Measurements from ENCODE around the gene ATXN2.

The ATXN2 gene

DNA sequence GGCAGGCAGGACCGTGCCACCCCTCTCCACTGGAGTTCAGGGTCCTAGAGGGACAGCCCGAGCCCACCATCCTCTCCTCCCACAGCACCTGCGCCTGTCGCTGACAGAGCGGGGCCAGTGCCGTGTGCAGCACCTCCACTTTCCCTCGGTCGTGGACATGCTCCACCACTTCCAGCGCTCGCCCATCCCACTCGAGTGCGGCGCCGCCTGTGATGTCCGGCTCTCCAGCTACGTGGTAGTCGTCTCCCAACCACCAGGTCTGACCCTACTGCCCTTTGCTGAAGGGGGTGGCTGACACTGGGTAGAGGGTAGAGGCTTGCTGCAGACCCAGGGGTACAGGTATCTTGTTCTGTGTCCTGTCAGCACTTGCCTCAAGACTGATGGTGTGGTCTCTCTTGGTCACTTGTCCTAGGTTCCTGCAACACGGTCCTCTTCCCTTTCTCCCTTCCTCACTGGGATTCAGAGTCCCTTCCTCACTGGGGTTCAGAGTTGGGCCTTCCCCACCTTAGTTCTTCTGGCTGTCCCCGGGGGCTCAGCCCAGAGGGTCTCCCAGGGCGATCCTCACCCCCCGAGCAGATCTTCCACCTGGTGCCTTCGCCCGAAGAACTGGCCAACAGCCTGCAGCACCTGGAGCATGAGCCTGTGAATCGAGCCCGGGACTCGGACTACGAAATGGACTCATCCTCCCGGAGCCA lies 151.4 kb downstream of the ATXN2 start:
- no peak for DNase-seq

DNA sequence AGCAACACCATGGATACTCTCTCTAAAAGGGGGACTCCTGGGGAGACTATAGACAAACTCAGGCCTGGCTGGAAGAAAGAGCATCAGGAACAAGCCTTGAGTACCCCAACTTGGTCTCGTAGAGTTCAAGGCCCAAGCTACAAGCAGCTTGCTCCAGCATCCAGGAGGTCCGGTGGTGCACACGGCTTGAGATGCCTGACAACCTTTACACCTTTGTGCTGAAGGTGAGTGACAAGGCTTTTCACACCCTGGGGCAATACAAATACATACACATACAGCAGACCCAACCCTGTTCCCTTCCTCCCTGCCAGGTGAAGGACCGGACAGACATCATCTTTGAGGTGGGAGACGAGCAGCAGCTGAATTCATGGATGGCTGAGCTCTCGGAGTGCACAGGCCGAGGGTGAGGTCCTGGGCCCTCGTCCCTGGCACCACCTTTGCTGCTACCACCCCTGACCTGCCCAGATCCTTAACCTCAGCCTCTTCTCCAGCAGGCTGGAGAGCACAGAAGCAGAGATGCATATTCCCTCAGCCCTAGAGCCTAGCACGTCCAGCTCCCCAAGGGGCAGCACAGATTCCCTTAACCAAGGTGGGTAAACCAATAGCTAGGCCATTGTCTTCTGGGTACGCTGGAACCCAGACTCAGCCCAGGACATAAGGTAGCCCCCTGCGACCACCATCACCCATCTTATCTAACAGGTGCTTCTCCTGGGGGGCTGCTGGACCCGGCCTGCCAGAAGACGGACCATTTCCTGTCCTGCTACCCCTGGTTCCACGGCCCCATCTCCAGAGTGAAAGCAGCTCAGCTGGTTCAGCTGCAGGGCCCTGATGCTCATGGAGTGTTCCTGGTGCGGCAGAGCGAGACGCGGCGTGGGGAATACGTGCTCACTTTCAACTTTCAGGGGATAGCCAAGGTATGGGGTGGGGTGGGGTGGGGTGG lies 152.2 kb downstream of the ATXN2 start:
- no peak for DNase-seq

DNA sequence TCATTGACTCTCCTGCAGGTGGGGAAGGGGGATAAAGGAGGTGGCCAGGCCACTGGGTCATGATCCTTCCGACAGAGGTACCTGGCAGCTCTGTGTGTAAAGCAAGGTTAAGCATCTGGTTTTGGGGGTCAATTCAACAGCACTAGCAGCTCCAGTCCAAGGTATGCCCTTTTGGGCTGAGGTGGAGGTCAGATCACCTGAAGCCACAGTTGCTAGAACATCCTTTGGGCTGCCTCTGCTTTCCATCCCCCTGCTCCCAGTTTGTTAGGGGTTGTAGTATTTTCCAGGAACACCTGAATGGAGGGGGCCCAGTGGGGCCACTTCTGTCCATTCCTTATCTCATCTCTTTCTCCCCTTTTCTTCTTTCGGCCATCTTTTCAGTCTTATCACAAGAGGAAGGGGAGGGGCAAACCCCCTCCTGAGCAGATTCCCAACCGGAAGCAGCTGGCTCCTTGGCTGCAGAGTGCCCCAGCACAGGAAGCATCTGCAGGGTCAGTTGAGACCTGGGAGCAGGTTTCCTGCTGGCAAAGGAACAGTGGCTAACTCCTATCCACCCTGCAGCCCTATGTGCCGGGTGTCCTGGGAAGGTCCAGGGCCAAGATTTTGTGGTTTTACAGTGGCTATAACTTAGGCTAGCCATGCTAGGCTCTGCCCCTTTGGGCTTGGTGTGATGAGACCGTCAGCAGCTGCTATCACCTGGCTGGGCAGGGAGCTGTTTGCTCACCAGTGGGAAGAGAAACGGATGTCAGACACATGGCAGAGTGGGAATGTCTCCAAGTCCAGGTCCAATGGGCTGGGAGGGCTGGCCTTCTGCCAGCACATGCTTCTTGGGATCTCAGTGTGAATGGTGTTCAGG lies 153.2 kb downstream of the ATXN2 start:
- no peak for DNase-seq

DNA sequence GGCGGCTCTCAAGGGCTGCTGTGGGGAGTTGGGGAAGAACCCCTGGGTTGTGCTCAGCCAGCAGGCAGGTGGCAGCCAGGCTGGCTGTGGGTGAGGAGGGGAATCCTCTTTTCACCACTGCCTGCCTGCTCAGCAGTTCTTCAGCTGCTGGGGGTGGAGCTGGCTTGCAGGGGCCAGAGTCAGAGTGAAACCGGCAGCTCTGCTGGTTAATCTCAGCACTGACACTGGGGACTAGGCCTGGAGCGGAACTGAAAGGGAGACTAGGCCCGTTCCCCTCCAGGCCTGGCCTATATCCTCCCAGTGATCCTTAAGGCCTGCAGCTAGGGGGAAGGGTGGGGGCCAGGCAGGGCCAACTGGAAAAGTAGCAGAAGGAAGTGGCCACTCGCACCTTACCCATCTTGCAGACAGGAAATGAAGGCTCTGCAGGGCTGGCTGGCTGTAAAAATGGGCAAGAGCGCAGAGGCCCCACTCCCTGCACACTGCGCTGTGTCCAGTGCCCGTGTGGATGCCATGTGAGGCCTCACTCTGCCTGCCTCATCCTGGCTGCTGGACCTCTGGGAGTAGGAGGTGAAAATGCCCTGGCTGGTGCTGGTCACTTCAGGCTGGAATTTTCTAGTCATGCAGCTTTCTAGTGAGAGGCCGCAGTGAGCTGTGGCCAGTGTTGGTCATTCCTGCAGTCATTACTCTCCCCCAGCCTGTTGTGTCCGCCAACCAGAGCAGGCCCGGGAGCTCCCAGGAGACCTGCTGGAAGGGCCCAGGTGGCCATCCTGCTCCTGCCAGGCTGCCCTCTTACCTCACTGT lies 154.0 kb downstream of the ATXN2 start:
- no peak for DNase-seq

DNA sequence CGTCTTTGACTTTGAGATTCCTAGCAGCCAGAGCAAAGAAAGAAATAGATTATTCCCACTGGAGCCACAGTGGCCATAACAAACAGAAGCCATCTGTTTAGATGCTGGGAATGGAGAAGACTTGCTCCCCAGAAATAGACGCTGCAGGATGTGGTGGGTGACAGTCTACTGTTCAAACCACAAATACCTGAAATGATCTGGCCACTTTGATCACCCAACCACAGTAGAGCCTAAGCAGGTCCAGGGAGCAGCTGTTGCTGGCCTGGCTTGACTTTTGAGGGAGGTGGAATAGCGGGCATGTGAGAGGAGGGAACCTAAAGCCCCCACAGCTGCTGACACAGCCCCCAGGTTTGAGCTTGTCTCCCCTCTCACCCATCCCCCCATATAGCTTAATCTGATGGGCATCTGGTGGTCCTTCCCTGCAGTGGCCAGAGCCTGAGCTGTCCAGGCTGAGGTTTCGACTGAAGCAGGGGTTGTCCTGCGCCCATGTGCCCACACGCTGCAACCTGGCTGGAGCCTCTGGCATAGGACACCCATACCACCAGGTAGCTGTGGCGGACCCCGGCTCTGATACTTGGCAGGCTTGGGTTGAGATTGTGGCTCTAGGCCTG lies 154.7 kb downstream of the ATXN2 start:
- DNase-seq: no peak

DNA sequence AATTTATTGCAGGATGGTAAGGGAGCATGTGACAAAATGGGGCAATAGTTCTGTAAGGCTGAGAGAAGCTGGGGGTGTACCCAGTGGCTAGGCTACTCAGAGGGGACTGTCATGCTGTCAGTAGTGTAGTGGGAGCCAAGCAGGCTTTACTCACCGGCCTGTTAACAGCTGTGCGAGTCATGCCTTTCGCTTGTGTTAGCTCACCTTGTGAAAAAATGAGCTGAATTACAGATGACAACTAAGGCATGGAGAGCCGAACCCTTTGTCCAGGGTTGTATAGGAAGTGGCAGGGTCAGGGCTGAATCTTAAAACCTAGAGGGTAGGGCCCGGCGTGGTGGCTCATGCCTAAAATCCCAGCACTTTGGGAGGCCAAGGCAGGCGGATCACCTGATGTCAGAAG lies 155.5 kb downstream of the ATXN2 start:
- DNase-seq: no peak

DNA sequence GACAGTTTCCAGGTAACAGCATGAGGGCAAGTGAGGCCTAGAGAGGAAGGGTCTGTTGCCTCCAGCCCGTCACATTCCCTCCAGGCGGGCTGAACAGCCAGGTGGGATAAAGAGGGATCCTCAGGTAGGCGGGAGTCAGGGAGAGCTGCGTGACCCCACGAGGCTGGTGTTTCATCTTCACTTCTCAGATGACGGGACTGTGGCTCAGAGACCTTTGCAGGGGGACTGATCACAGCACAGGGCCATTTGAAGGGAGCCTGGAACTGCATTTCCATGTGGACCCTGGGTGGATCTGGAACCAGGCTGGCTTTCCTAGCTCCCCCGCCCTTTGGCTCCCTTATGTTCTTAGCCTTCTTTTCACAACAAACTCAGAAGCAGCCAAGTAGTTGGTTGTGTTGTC lies 156.0 kb downstream of the ATXN2 start:
- DNase-seq: no peak

DNA sequence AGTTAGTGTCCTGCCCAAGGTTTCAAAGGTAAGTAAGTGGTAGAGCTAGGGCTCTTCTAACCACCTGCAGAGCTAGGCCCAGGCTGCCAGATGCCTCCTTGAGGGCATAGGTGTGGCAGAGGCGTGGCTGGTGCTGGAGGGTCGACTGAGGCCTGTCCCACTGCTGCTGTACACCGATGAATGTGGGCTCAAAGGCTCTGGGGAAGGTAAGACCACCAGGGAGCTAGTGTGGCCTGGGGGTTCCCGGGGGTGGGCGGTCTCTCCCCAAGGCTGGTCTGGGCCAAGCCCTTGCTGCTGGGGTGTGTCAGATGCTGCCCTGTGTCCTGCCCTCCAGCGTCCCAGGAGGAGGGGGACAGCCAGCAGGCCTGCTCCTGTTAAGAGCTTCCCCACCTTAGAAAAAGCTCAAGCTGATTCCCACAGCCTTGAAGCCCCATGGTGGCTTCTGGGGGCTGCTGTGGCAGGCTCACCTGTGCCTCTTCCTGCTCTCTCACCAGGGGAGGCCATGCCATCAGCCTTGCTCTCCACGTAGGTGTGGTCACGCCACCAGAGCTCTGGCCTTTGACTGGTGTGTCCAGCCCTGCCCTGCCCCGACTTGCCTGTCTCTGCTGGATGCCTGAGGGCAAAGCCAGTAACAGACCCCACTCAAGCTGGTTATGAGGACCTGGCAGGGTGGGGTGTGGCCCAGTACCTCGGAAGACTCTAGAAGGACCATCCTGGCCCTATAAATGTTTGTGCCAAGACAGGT lies 156.6 kb downstream of the ATXN2 start:
- DNase-seq: no peak

DNA sequence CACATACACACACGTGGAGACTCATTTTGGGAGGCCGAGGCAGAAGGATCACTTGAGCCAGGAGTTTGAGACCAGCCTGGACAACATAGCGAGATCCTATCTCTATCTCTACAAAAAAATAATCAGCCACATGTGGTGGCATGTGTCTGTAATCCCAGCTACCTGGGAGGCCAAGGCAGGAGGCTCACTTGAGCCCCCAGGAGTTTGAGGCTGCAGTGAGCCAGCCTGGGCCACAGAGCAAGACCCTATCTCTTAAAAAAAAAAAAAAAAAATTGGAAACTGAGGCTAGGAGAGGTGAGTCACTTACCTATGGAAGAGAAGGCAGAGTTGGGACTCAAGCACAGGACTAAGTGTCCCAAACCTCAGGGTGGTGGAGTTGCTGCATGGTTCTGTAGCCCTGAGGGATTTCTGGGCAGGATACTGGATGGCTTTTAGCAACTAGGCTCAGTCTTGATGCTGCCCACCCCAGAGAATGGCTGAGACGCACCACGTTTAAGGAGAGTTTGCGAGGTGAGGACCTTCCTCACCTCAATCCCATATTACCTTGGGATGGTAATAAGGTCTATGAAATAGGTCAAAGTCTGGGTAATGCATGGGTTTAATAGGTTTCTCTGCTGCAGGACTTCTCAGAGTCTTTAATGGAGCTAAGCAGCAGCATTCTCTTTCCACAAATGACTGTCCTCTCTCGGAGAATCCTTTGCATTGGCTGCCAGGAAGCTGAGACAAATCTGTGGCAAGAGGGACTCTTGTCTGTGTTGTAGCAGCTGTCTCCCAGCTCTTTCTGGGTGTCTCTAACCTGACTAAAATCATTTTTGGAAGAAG lies 157.8 kb downstream of the ATXN2 start:
- DNase-seq: no peak

DNA sequence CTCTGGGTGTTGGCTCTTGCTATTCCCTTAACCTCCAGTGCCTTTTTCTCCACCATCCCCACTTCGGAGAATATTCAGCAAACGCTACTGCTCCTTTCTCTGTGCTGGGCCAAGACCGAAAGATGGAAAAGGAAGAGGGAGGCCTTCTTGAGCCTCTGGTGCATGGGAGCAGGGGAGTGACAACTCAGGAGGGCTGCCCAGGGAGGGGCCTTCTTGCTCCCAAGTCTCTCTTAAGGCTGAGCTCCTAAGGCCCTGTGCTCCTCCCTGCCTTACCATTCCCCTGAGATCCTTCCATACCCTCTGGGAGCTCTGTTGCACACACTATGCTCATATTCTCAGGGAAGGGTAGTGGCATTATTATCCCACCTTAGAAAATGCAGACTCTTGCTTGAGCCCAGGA lies 158.5 kb downstream of the ATXN2 start:
- no peak for DNase-seq

DNA sequence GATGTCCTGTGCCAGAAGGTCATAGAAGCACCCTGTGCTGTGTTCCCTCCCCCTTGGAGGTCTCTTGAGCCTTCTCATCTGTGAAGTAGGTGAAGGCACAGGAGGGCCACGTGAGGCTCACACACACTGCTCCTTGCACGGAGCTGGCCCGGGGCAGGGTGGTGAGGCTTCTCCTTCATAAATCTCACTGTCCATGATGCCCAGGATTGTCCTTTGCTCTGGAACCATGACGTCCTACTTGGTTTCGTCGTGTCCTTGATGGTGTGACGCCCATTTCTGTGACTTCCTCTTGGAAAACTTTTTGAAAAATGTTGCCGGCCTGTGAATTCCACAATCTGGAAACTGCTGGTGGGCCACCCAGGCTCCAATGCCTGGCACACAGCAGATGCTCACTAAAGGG lies 159.0 kb downstream of the ATXN2 start:
- no peak for DNase-seq

DNA sequence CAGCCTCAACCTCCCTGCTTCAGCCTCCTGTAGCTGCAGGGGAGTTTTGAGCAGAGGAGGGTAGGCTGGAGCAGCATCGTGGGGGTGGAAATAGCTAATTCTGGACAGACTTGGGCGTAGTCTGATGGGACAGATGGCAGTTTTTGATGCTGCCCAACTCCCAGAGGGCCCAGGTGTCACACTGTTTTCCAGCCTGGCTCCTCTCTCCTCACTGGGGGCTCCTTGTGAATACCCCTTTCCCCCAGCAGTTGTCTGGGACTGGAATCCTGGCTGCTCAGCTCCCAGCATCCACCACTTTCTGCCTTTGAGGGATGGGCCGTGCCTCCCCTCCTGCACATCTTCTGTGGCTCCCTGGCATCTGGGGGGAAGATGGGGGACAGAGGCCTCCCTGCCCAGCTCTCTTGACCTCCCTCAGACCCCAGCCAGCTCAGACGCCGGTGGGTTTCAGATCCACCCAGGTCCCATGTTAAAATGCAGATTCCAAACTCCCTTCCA lies 159.4 kb downstream of the ATXN2 start:
- DNase-seq: no peak

DNA sequence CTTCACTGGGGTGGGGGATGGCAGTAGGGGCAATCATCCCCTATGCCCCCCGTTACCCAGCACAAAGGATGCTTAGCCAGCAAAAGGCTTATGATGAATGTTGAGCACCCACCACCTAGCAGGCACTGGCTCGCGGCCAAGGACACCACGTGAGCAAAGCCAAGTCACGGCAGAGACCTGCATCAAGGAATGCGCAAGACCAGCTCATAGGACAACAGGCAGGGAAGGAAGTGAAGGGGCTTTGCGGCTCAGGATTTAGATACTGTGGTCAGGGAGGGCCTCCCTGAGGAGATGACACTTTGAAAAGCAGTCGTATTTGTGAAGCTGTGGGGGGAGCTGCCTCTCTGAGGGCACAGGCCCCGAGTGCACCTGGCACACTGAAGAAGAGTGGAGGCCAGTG lies 160.6 kb downstream of the ATXN2 start:
- no peak for DNase-seq

DNA sequence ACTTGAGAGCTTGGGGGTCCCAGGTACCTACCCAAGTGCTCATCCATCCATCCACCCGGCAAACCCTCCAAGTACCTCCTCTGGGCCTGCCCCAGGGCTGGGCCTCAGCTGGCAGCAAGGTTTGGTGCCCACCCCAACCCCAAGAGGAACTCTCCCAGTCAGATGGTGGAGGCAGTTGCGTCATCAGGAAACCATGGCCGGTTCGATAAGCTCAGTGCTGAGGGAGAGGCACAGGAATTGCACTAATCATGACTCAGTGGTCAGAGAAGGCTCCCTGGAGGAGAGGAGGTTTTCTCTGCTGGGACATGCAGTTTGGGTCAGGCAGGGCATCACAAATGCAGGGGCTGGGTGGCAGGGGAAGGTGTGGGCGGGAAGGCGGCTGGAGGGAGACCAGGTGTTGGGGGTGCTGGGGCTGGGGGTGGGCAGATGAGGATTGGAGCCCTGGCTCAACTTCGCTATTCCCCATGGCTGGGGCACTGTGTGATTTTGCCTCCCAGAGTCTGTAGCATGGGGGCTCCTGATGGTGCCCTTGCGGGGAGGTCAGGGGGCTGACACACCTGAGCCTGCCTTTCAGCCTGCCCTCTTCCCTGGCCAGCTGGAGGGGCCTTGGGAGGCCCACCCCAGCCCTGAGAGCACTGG lies 161.2 kb downstream of the ATXN2 start:
- DNase-seq: no peak

DNA sequence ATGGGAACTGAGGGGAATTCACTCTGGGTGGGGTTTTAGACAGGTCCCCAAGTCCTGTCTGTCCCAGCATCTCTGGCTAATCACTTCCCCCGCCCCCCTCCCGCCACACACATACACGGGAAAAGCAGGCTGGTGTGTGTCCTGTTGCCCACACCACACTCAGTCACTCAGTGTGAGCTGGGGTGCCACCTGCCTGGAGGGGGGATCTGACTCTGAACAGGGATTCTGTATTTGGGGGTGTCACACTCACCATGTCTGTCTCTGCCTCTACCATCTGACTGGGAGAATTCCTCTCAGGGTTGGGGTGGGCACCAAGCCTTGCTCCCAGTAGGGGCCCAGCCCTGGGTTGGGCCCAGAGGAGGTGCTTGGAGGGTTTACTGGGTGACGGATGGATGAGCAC lies 162.3 kb downstream of the ATXN2 start:
- no peak for DNase-seq

DNA sequence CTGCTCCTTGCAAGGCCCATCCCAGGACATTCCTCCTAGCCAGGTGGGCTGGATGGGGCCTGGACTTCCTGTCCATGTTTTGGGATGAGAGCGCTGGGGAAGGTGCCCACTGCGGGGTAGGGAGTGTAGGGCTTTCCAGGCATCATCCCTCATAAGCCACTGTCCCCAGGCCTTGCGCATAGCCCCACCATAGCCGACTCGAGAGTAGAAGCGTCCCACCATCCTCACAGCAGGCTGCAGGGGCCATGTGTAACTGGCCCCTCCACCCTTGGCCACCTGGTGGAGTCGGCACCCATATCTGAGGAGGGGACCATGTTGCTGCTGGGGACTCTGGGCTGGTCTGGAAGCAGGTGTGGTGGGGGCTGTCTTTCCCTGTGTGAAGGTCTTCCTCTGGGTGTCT lies 162.8 kb downstream of the ATXN2 start:
- no peak for DNase-seq

DNA sequence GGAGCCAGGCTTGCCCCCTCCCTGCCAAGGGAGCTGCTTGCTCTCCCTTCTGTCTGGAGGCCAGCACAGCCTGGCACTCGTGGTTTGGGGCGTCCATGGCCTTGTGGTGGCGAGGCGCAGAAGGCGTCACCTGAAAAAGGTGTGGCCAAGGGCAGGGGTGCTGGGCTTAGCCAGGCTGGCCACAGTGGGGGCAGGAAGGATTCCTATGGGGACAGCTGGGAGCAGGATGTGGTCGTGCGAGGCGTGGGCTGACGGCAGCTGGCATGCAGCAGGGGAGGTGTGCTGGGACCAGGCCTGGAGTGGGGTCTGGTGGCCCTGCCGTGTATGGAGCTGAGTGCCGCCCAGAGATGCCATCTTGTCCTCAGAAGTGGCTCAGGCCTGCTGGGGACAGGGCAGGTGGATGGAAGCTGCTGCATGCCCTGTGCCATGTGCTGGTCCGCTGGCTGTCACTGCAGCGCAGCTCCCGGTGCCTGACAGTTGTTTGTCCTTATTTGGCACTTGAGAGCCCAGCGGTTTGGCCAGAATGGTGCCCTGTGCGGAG lies 163.4 kb downstream of the ATXN2 start:
- DNase-seq: no peak

DNA sequence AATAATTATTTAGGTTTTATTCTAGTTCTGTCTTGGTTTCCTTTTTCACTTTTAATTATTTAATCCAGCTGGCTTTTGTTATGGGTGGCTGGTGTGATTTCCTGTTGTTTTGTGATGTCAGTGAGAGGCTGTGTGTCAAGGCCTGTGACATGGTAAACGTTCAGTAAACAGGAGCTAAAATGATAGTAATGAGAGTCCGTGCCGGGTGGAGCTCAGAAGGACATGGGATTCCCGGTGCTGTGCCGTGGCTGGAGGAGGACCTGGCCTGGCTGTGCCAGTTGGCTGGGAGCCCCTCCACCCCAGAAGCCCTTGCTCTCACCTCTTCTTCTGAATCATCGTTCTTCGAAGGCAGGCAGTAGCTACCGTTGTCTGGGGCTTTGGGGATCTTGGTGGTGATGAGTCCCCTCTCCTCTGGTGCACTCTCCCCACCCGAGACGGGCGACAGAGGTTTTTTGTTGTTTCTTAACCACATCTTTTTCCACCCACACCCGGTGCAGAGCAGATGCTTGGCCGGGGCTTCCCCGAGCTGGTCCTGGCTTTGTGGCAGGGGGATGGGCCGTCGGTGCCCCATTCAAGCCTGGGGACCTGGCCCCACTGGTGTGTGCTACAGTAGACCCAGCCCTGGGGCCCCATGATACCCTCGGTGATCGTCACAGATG lies 164.3 kb downstream of the ATXN2 start:
- no peak for DNase-seq

DNA sequence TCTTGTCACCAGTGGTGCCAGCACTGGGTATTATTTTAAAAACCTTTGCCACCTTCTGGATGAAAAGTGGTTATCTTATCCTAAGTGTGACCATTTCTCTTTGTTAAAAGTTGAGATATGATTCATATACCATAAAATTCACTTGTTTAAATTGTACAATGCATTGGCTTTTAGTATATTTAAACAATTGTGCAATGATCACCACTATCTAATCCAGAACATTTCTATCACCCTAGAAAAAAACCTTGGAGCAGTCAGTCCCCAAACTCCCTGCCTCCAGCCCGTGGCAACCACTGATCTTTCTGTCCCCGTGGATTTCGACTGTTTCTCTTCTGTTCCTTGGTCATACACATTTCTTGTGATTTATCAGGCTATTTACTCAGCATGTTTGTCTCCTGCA lies 165.1 kb downstream of the ATXN2 start:
- DNase-seq: no peak
